ENCODE data around the gene NBPF9.
"Not testable (repeated sequence)": the region's sequence is repeated elsewhere in the genome, so short reads cannot be mapped to it uniquely, and the experiment has no call there.

The NBPF9 gene

GRCh38 chr1:149093155-149093554 lies 10.2 kb downstream of the NBPF9 start:
- not testable (repeated sequence) for H3K4me3 ChIP-seq (ENCODE audit: low read depth in 1 of 2, low read length in 2 of 2); H3K4me1 ChIP-seq (ENCODE audit: insufficient read depth, low read length); H3K9me3 ChIP-seq (ENCODE audit: low read length); H3K27ac ChIP-seq (ENCODE audit: low read depth, low read length); H3K27me3 ChIP-seq (ENCODE audit: control insufficient read depth in 1 of 2, insufficient read depth in 2 of 2, low read length in 2 of 2); H3K36me3 ChIP-seq (ENCODE audit: insufficient read depth, low read length); H3K9ac ChIP-seq (ENCODE audit: low read length)

DNA sequence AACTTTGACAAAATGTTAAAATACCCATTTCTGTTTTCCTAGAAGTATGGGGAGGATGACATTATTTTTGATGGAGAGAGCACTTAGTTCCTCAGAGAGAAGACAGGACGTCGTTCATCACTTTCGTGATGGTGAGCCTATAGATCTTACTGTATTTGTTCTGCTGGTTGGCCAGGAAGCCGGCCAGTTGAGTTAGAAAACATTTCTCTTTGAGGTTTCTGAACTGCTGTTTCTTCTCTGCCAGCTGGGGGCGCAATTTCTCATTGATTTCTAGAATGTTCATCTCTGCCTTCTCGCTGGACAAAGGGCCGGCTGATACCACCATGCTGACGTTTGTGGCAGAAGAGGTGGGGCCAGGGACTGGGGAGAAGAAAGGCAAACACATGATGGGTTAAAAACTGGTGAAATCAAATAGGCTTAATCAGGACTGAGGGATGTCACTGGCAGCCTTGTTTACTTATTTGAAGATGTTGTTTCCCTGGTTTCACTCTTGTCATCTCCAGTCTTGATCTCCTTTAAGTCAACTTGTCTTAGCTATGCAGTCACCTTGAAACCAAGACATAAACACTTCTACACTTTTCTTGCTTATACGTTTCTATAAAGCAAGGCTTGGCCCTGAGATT lies 27.7 kb downstream of the NBPF9 start:
- H3K9ac ChIP-seq (ENCODE audit: low read length); H3K4me1 ChIP-seq (ENCODE audit: insufficient read depth, low read length); H3K27me3 ChIP-seq (ENCODE audit: control insufficient read depth in 1 of 2, insufficient read depth in 2 of 2, low read length in 2 of 2); H3K36me3 ChIP-seq (ENCODE audit: insufficient read depth, low read length); H3K4me3 ChIP-seq (ENCODE audit: low read depth in 1 of 2, low read length in 2 of 2); H3K9me3 ChIP-seq (ENCODE audit: low read length); H3K27ac ChIP-seq (ENCODE audit: low read depth, low read length): not testable (repeated sequence)

- H3K27me3 ChIP-seq (ENCODE audit: control insufficient read depth in 1 of 2, insufficient read depth in 2 of 2, low read length in 2 of 2); H3K4me3 ChIP-seq (ENCODE audit: low read depth in 1 of 2, low read length in 2 of 2); H3K36me3 ChIP-seq (ENCODE audit: insufficient read depth, low read length); H3K4me1 ChIP-seq (ENCODE audit: insufficient read depth, low read length); H3K9ac ChIP-seq (ENCODE audit: low read length); H3K9me3 ChIP-seq (ENCODE audit: low read length); H3K27ac ChIP-seq (ENCODE audit: low read depth, low read length): not testable (repeated sequence)
Measured at GRCh38 chr1:149064611-149065010, 38.7 kb downstream of the NBPF9 start.

GRCh38 chr1:149043056-149043455 lies 60.3 kb downstream of the NBPF9 start:
- H3K27ac ChIP-seq (ENCODE audit: low read depth, low read length); H3K27me3 ChIP-seq (ENCODE audit: control insufficient read depth in 1 of 2, insufficient read depth in 2 of 2, low read length in 2 of 2); H3K9me3 ChIP-seq (ENCODE audit: low read length); H3K36me3 ChIP-seq (ENCODE audit: insufficient read depth, low read length); H3K4me3 ChIP-seq (ENCODE audit: low read depth in 1 of 2, low read length in 2 of 2); H3K4me1 ChIP-seq (ENCODE audit: insufficient read depth, low read length); H3K9ac ChIP-seq (ENCODE audit: low read length): not testable (repeated sequence)

DNA sequence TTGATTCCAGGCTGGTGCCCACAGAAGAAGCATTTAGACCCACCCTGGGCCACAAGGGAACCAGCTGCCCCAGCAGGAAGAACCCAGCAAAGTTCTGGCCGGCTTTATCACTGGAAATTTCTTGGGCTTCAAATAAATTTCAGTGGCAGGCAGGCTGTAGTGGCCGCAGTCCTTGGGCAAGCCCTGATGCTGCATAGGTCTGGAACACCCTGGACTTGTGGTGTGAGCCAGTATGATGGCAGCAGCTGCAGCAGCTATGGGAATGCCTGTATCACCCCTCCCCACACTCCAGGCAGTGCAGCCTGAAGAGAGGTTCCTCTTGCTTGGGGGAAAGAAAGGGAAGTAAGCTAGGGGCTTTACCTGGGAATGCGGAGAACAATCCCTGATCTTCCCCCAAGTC lies 69.4 kb downstream of the NBPF9 start:
- not testable (repeated sequence) for H3K4me3 ChIP-seq (ENCODE audit: low read depth in 1 of 2, low read length in 2 of 2); H3K4me1 ChIP-seq (ENCODE audit: insufficient read depth, low read length); H3K36me3 ChIP-seq (ENCODE audit: insufficient read depth, low read length); H3K9ac ChIP-seq (ENCODE audit: low read length); H3K27ac ChIP-seq (ENCODE audit: low read depth, low read length); H3K9me3 ChIP-seq (ENCODE audit: low read length); H3K27me3 ChIP-seq (ENCODE audit: control insufficient read depth in 1 of 2, insufficient read depth in 2 of 2, low read length in 2 of 2)

GRCh38 chr1:149024327-149024726 lies 79.0 kb downstream of the NBPF9 start:
- not testable (repeated sequence) for H3K27ac ChIP-seq (ENCODE audit: low read depth, low read length); H3K9me3 ChIP-seq (ENCODE audit: low read length); H3K4me3 ChIP-seq (ENCODE audit: low read depth in 1 of 2, low read length in 2 of 2); H3K4me1 ChIP-seq (ENCODE audit: insufficient read depth, low read length); H3K9ac ChIP-seq (ENCODE audit: low read length); H3K36me3 ChIP-seq (ENCODE audit: insufficient read depth, low read length); H3K27me3 ChIP-seq (ENCODE audit: control insufficient read depth in 1 of 2, insufficient read depth in 2 of 2, low read length in 2 of 2)

GRCh38 chr1:149018577-149018976 lies 84.8 kb downstream of the NBPF9 start:
- not testable (repeated sequence) for H3K9ac ChIP-seq (ENCODE audit: low read length); H3K27ac ChIP-seq (ENCODE audit: low read depth, low read length); H3K36me3 ChIP-seq (ENCODE audit: insufficient read depth, low read length); H3K9me3 ChIP-seq (ENCODE audit: low read length); H3K4me1 ChIP-seq (ENCODE audit: insufficient read depth, low read length); H3K4me3 ChIP-seq (ENCODE audit: low read depth in 1 of 2, low read length in 2 of 2); H3K27me3 ChIP-seq (ENCODE audit: control insufficient read depth in 1 of 2, insufficient read depth in 2 of 2, low read length in 2 of 2)

GRCh38 chr1:149016626-149017025 lies 86.7 kb downstream of the NBPF9 start:
- H3K27me3 ChIP-seq (ENCODE audit: control insufficient read depth in 1 of 2, insufficient read depth in 2 of 2, low read length in 2 of 2); H3K4me3 ChIP-seq (ENCODE audit: low read depth in 1 of 2, low read length in 2 of 2); H3K9ac ChIP-seq (ENCODE audit: low read length); H3K9me3 ChIP-seq (ENCODE audit: low read length); H3K27ac ChIP-seq (ENCODE audit: low read depth, low read length); H3K36me3 ChIP-seq (ENCODE audit: insufficient read depth, low read length); H3K4me1 ChIP-seq (ENCODE audit: insufficient read depth, low read length): not testable (repeated sequence)

DNA sequence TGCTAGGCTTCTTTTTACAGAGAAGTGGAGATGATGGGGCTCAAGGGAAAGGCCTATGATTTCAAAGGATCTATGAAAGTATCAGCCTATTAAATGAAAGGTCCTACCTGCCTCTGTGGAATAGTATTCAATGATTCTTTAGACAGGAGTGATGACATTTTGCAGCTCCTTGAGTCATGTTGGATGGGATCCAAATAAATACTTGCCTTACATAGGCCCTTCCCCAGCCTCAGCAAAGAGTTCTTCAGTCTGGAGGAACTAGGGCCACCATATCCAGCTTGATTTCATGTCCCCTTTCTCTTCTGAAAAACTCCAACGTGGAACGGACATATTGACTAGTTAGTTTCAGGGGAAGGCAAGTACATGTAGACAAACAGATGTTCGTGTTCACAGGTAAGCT lies 87.8 kb downstream of the NBPF9 start:
- H3K36me3 ChIP-seq (ENCODE audit: insufficient read depth, low read length); H3K27me3 ChIP-seq (ENCODE audit: control insufficient read depth in 1 of 2, insufficient read depth in 2 of 2, low read length in 2 of 2); H3K27ac ChIP-seq (ENCODE audit: low read depth, low read length); H3K9me3 ChIP-seq (ENCODE audit: low read length); H3K4me3 ChIP-seq (ENCODE audit: low read depth in 1 of 2, low read length in 2 of 2); H3K9ac ChIP-seq (ENCODE audit: low read length); H3K4me1 ChIP-seq (ENCODE audit: insufficient read depth, low read length): not testable (repeated sequence)

DNA sequence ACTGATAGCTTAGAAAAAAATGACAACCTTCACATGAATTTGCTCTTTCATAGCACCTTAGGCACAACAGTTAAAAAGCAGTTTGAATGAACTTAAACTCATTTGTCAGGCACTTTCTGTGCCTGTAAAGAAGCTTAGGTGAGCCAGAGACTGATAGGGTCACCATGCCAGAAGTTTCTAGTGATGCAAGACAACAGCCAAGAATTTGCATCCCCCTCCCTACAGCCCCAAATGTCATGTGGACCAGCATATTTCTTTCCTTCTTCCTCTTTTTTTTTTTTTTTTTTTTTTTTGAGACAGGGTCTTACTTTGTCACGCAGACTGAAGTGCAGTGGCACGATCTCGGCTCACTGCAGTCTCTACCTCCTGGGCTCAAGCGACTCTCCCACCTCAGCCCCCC lies 89.8 kb downstream of the NBPF9 start:
- H3K36me3 ChIP-seq (ENCODE audit: insufficient read depth, low read length); H3K4me1 ChIP-seq (ENCODE audit: insufficient read depth, low read length); H3K9me3 ChIP-seq (ENCODE audit: low read length); H3K4me3 ChIP-seq (ENCODE audit: low read depth in 1 of 2, low read length in 2 of 2); H3K9ac ChIP-seq (ENCODE audit: low read length); H3K27ac ChIP-seq (ENCODE audit: low read depth, low read length); H3K27me3 ChIP-seq (ENCODE audit: control insufficient read depth in 1 of 2, insufficient read depth in 2 of 2, low read length in 2 of 2): not testable (repeated sequence)

GRCh38 chr1:149012599-149012998 lies 90.8 kb downstream of the NBPF9 start:
- not testable (repeated sequence) for H3K36me3 ChIP-seq (ENCODE audit: insufficient read depth, low read length); H3K4me3 ChIP-seq (ENCODE audit: low read depth in 1 of 2, low read length in 2 of 2); H3K4me1 ChIP-seq (ENCODE audit: insufficient read depth, low read length); H3K9ac ChIP-seq (ENCODE audit: low read length); H3K27me3 ChIP-seq (ENCODE audit: control insufficient read depth in 1 of 2, insufficient read depth in 2 of 2, low read length in 2 of 2); H3K27ac ChIP-seq (ENCODE audit: low read depth, low read length); H3K9me3 ChIP-seq (ENCODE audit: low read length)

DNA sequence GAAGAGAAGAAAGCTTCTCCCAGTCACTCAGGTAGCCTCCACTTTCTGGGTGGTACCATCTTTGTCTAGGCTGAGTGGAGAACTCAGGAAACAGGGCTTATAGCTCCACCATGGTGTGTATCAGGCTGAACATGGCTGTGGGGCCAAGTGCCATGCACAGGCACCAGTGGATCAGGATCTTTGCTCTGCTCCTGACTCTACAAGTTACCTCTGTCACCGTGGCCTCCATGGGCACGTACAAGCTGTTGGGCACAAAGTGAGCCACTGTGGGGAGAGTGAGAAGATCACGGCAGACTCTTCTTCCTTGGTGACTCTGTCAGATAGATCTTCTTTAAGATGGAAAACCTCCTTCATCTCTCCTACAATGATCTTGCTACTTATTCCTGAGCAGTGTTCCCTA lies 93.6 kb downstream of the NBPF9 start:
- not testable (repeated sequence) for H3K9ac ChIP-seq (ENCODE audit: low read length); H3K9me3 ChIP-seq (ENCODE audit: low read length); H3K27me3 ChIP-seq (ENCODE audit: control insufficient read depth in 1 of 2, insufficient read depth in 2 of 2, low read length in 2 of 2); H3K27ac ChIP-seq (ENCODE audit: low read depth, low read length); H3K4me1 ChIP-seq (ENCODE audit: insufficient read depth, low read length); H3K36me3 ChIP-seq (ENCODE audit: insufficient read depth, low read length); H3K4me3 ChIP-seq (ENCODE audit: low read depth in 1 of 2, low read length in 2 of 2)

All from muscle layer of colon (tissue), 2 donors.